DOHH2 (cell line): ENCODE measurements around the gene ROM1.

Experiments used
- H3F3A ChIP-seq: fragments of 200-600 bp; sonication (generic), shearing (Covaris generic); 2 replicates; pipeline ENCODE4 v1.6.0; 2016; ENCODE audit warnings: antibody characterized with exemption, mild to moderate bottlenecking; ENCODE audit not compliant: control insufficient read depth, insufficient read depth
- H3K27ac ChIP-seq: fragments of 200-600 bp; sonication (generic); 2 replicates; pipeline ENCODE4 v1.5.1; 2014; ENCODE audit warnings: low read depth, mild to moderate bottlenecking, low read length, moderate library complexity
- H3K27me3 ChIP-seq: fragments of 200-600 bp; sonication (generic); 2 replicates; pipeline ENCODE4 v1.6.1; 2014; ENCODE audit warnings: mild to moderate bottlenecking, low read length, mixed read lengths; ENCODE audit not compliant: control insufficient read depth
- H3K36me3 ChIP-seq: fragments of 200-600 bp; sonication (generic); 2 replicates; pipeline ENCODE4 v1.6.1; 2014; ENCODE audit warnings: mild to moderate bottlenecking, low read length, moderate library complexity, mixed read lengths; ENCODE audit not compliant: control insufficient read depth
- H3K4me1 ChIP-seq: fragments of 200-600 bp; sonication (generic); 2 replicates; pipeline ENCODE4 v1.6.1; 2014; ENCODE audit warnings: mild to moderate bottlenecking, low read length, mixed read lengths; ENCODE audit not compliant: control insufficient read depth
- H3K4me2 ChIP-seq: fragments of 200-600 bp; sonication (generic); 2 replicates; pipeline ENCODE4 v1.6.0; 2014; ENCODE audit warnings: mild to moderate bottlenecking, low read length, moderate library complexity
- H3K4me3 ChIP-seq: fragments of 200-600 bp; sonication (generic); 2 replicates; pipeline ENCODE4 v1.5.1; 2014; ENCODE audit warnings: mild to moderate bottlenecking, low read length, mixed read lengths
- H3K79me2 ChIP-seq: fragments of 200-600 bp; sonication (generic); 2 replicates; pipeline ENCODE4 v1.6.1; 2014; ENCODE audit warnings: mild to moderate bottlenecking, low read length, mixed read lengths; ENCODE audit not compliant: control insufficient read depth
- H3K9me2 ChIP-seq: fragments of 200-600 bp; sonication (generic); replicated peaks from 2 replicates; pipeline ENCODE4 v1.6.1; 2014; ENCODE audit warnings: mild to moderate bottlenecking, low read length, mixed read lengths; ENCODE audit not compliant: control insufficient read depth
- H3K9me3 ChIP-seq: fragments of 200-600 bp; sonication (generic); 2 replicates; pipeline ENCODE4 v1.6.1; 2014; ENCODE audit warnings: antibody characterized with exemption, low read length, mixed read lengths; ENCODE audit not compliant: control insufficient read depth, insufficient read depth
- H4K20me1 ChIP-seq: fragments of 200-600 bp; sonication (generic); 2 replicates; pipeline ENCODE4 v1.6.0; 2014; ENCODE audit warnings: low read depth, mild to moderate bottlenecking, antibody characterized with exemption, low read length, moderate library complexity; ENCODE audit not compliant: control insufficient read depth, insufficient read depth
- CTCF ChIP-seq: fragments of 200-600 bp; sonication (generic); IDR thresholded peaks from one replicate; pipeline ENCODE4 v1.5.1; 2014; ENCODE audit warnings: antibody characterized with exemption, mild to moderate bottlenecking, low read depth, low read length; ENCODE audit not compliant: poor library complexity, severe bottlenecking
- EZH2phosphoT487 ChIP-seq: fragments of 200-600 bp; sonication (generic); IDR thresholded peaks from 2 replicates; pipeline ENCODE4 v1.6.1; 2017; ENCODE audit warnings: borderline replicate concordance, mild to moderate bottlenecking, antibody characterized with exemption, low read length, moderate library complexity, mixed read lengths

ROM1 gene

GRCh38 chr11:62632492-62632891 lies 19.4 kb downstream of the ROM1 start:
- peaks cover 4% of the 10 kb centered on the region; the same call in 1 of the 2 replicates for H3K79me2 ChIP-seq
- H3K36me3 ChIP-seq, result peaks cover 89% of the 10 kb centered on the region
- H3K4me3 ChIP-seq, result no peak overlapping the region
- no peaks in the 10 kb centered on the region for H3K27me3 ChIP-seq
- no peaks in the 10 kb centered on the region for H4K20me1 ChIP-seq
- TF ChIP-seq CTCF (no peak), EZH2phosphoT487 (no peak)
- no peaks in the 10 kb centered on the region for H3K9me2 ChIP-seq
- no peaks in the 10 kb centered on the region for H3K9me3 ChIP-seq
- H3K4me1 ChIP-seq, result no peaks in the 10 kb centered on the region
- H3F3A ChIP-seq, result no peaks in the 10 kb centered on the region
- no peak overlapping the region for H3K4me2 ChIP-seq
- no peak overlapping the region for H3K27ac ChIP-seq

- no peak overlapping the region for H3K4me3 ChIP-seq
- no peaks in the 10 kb centered on the region for H3F3A ChIP-seq
- H4K20me1 ChIP-seq, result peaks cover 3% of the 10 kb centered on the region; the same call in 1 of the 2 replicates
- no peaks in the 10 kb centered on the region for H3K9me3 ChIP-seq
- TF ChIP-seq CTCF (no peak), EZH2phosphoT487 (no peak)
- H3K4me2 ChIP-seq, result no peak overlapping the region
- peaks cover 82% of the 10 kb centered on the region for H3K79me2 ChIP-seq
- peaks cover 70% of the 10 kb centered on the region for H3K36me3 ChIP-seq
- H3K4me1 ChIP-seq, result peaks cover 25% of the 10 kb centered on the region
- H3K27ac ChIP-seq, result no peak overlapping the region
- H3K9me2 ChIP-seq, result no peaks in the 10 kb centered on the region
- H3K27me3 ChIP-seq, result no peaks in the 10 kb centered on the region
Observed at GRCh38 chr11:62644220-62644619, 31.2 kb downstream of the ROM1 start.

- Histone ChIP-seq H3K4me1 (peaks cover 26% of the 10 kb centered on the region), H3K36me3 (peaks cover 73% of the 10 kb centered on the region), H3K9me2 (no peaks in the 10 kb centered on the region), H3K79me2 (peaks cover 84% of the 10 kb centered on the region), H3K4me2 (peak overlapping the region; percentile 87), H3K27ac (peak overlapping the region; percentile 78), H3K4me3 (peak overlapping the region; percentile 97), H3F3A (no peaks in the 10 kb centered on the region), H3K27me3 (no peaks in the 10 kb centered on the region), H4K20me1 (peaks cover 3% of the 10 kb centered on the region; the same call in 1 of the 2 replicates), H3K9me3 (no peaks in the 10 kb centered on the region)
- TF ChIP-seq CTCF, result no peak
- no peak for TF ChIP-seq EZH2phosphoT487
Observed at GRCh38 chr11:62645671-62645945, 32.6 kb downstream of the ROM1 start.
